Transverse colon (tissue), 3 donors: ENCODE results near the gene GPX2.

Source experiments
- POLR2A ChIP-seq: fragments of 450-650 bp; IDR thresholded peaks from one replicate; pipeline ENCODE4 v1.6.1; 2016; ENCODE audit warnings: antibody characterized with exemption, mild to moderate bottlenecking, moderate library complexity
- TF ChIP-seq, protein P1 (sequence below), 5 experiments: fragments of 200-600 bp in 3 of 5; fragments of 450-650 bp in 2 of 5; sonication (generic) in 3 of 5; IDR thresholded peaks; 1 replicate in 2 of 5; 2 replicates in 3 of 5; pipeline ENCODE4 v1.5.1; 2016 to 2017; ENCODE audit warnings: antibody characterized with exemption in 5 of 5, inconsistent platforms in 3 of 5, mild to moderate bottlenecking in 2 of 5, moderate library complexity in 1 of 5

DNA sequence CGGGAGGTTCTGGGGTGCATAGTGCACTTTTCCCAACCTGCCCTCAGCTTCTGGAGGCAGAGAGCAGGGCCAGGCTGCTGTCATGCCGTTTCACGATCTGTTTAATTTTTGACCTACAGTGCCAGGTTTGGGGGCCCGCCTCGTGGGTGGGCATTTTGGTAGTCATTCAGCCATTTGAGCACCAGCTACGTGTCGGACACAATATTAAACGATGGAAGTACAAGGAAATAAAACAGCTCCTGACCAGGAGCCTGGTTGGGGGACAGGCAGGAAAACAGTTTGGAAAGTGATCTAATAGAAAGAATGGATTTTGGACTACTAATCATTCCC, 44.9 kb upstream of the GPX2 start:
- TF ChIP-seq, protein P1, sequence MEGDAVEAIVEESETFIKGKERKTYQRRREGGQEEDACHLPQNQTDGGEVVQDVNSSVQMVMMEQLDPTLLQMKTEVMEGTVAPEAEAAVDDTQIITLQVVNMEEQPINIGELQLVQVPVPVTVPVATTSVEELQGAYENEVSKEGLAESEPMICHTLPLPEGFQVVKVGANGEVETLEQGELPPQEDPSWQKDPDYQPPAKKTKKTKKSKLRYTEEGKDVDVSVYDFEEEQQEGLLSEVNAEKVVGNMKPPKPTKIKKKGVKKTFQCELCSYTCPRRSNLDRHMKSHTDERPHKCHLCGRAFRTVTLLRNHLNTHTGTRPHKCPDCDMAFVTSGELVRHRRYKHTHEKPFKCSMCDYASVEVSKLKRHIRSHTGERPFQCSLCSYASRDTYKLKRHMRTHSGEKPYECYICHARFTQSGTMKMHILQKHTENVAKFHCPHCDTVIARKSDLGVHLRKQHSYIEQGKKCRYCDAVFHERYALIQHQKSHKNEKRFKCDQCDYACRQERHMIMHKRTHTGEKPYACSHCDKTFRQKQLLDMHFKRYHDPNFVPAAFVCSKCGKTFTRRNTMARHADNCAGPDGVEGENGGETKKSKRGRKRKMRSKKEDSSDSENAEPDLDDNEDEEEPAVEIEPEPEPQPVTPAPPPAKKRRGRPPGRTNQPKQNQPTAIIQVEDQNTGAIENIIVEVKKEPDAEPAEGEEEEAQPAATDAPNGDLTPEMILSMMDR (IDR thresholded peaks at IDR 0.05): no peak
- no peak for TF ChIP-seq POLR2A
